Hepatocyte (in vitro differentiated cells): ENCODE measurements around the gene MSANTD1.

Experiments
- EZH2 ChIP-seq: fragments of 200-600 bp; sonication (generic); IDR thresholded peaks from 2 replicates; pipeline ENCODE4 v1.6.1; 2016; ENCODE audit warnings: antibody characterized with exemption, mild to moderate bottlenecking, borderline replicate concordance
- TF ChIP-seq, protein P1 (sequence below): fragments of 200-600 bp; sonication (generic); IDR thresholded peaks from 2 replicates; pipeline ENCODE4 v1.5.1; 2016; ENCODE audit warnings: antibody characterized with exemption, mild to moderate bottlenecking; ENCODE audit not compliant: poor library complexity

DNA sequence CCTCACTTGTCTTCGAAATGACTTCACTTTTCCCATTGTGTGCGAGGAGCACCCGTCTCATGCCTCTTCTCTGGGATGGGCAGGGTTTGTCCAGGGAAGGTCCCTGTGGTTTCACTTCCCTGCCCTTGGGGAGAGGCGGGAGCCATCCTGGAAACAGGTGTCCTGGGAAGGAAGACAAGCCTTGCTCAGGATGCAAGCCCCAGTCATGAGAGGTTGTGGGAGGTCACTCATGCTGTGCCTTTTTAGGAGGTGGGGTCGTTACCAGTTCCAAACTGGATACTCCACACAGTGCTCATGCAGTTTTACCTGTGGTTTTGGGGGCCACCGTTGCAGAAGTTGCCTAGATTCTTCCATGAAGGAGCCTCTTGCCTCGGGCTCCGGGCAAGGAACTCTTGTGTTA, 47.7 kb downstream of the MSANTD1 start:
- TF ChIP-seq, protein P1, sequence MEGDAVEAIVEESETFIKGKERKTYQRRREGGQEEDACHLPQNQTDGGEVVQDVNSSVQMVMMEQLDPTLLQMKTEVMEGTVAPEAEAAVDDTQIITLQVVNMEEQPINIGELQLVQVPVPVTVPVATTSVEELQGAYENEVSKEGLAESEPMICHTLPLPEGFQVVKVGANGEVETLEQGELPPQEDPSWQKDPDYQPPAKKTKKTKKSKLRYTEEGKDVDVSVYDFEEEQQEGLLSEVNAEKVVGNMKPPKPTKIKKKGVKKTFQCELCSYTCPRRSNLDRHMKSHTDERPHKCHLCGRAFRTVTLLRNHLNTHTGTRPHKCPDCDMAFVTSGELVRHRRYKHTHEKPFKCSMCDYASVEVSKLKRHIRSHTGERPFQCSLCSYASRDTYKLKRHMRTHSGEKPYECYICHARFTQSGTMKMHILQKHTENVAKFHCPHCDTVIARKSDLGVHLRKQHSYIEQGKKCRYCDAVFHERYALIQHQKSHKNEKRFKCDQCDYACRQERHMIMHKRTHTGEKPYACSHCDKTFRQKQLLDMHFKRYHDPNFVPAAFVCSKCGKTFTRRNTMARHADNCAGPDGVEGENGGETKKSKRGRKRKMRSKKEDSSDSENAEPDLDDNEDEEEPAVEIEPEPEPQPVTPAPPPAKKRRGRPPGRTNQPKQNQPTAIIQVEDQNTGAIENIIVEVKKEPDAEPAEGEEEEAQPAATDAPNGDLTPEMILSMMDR = no peak
- TF ChIP-seq EZH2 = no peak
